Lung (tissue), 12 donors: ENCODE measurements around the gene ANKS1B. TPM values are rescaled to one million over a fixed set of nuclear protein-coding genes. Genes with fewer than 3 reads are reported as not detected.

Experiments used
- ATAC-seq: fragments of 200-7000 bp; cut with Tn5 transposase; one replicate; pipeline ENCODE4 v1.9.1; 2020; ENCODE audit warnings: moderate number of reproducible peaks; ENCODE audit not compliant: insufficient read depth, low FRiP score
- DNase-seq, 3 donors: peaks; one replicate each; pipeline ENCODE4 v3.0.0-alpha.2; 2013 to 2017
- H3K27ac ChIP-seq, 2 donors: one replicate each; pipeline ENCODE4 v1.5.1; 2013; ENCODE audit warnings: mild to moderate bottlenecking in 2 of 2, moderate library complexity in 2 of 2, control low read depth in 1 of 2, inconsistent platforms in 1 of 2, low read depth in 1 of 2, low read length in 1 of 2
- H3K27me3 ChIP-seq, 3 donors: one replicate each; pipeline ENCODE4 v1.5.1; 2013; ENCODE audit warnings: low read length in 2 of 3; ENCODE audit not compliant: control insufficient read depth in 3 of 3, insufficient read depth in 3 of 3
- H3K36me3 ChIP-seq, 4 donors: one replicate each; pipeline ENCODE4 v1.5.1; 2013; ENCODE audit warnings: low read length in 4 of 4, mild to moderate bottlenecking in 1 of 4, moderate library complexity in 1 of 4; ENCODE audit not compliant: control insufficient read depth in 4 of 4, insufficient read depth in 4 of 4
- H3K4me1 ChIP-seq, 5 donors: one replicate each; pipeline ENCODE4 v1.5.1; 2013; ENCODE audit warnings: low read length in 5 of 5, mild to moderate bottlenecking in 2 of 5, moderate library complexity in 1 of 5; ENCODE audit not compliant: control insufficient read depth in 5 of 5, insufficient read depth in 5 of 5
- H3K4me3 ChIP-seq: one replicate; pipeline ENCODE4 v1.5.1; 2013; ENCODE audit warnings: mild to moderate bottlenecking, control low read depth, moderate library complexity
- H3K9ac ChIP-seq, 2 donors: one replicate each; pipeline ENCODE4 v1.5.1; 2013; ENCODE audit warnings: low read length in 2 of 2, control low read depth in 1 of 2; ENCODE audit not compliant: insufficient read depth in 1 of 2
- H3K9me3 ChIP-seq, 4 donors: one replicate each; pipeline ENCODE4 v1.5.1; 2013; ENCODE audit warnings: low read length in 3 of 4, mild to moderate bottlenecking in 1 of 4, moderate library complexity in 1 of 4; ENCODE audit not compliant: control insufficient read depth in 4 of 4, insufficient read depth in 3 of 4
- CTCF ChIP-seq: IDR thresholded peaks from 2 replicates; pipeline ENCODE4 v1.5.1; 2012; ENCODE audit warnings: mild to moderate bottlenecking; ENCODE audit errors: control extremely low read depth, extremely low read depth
- WGBS, 2 donors: extraction: QIAGEN DNeasy Blood & Tissue Kit; methylation state at CpG; one replicate each; pipeline ENCODE4 v1.1.7; 2013; 5-methylcytosine and 5-hydroxymethylcytosine counted together
- polyA plus RNA-seq, 2 donors: library from polyadenylated mRNA; stranded (reverse); fragments of 200-250 nt; gene quantifications; one replicate each; pipeline ENCODE4 v1.2.1, GENCODE V29; 2013
- total RNA-seq, 2 donors: library from RNA; depleted of rRNA in 1 of 2; stranded (reverse); fragments of >200 nt in 1 of 2; gene quantifications; one replicate each; pipeline ENCODE4 v1.2.1, GENCODE V29; 2014 to 2021
- donor health status: control.
- donor health status: control.
- donor health status: Bipolar disorder and iron deficiency.
- donor health status: healthy.
- donor health status: DM: yes; HTN: yes; CAD: no.

The ANKS1B gene
- total and polyA plus RNA-seq, 4 donors, result 0.32 to 10.3 (median 3.7) TPM

GRCh38 chr12:99960311-99960710 lies 24.4 kb downstream of the ANKS1B start:
- TF ChIP-seq CTCF, result no peak
- Histone ChIP-seq H3K9me3 (no peaks in the 10 kb centered on the region), H3K9ac (no peak overlapping the region), H3K27me3 (no peaks in the 10 kb centered on the region), H3K4me3 (no peak overlapping the region), H3K36me3 (no peaks in the 10 kb centered on the region), H3K27ac (peak overlapping the region in 1 of 2 donors; percentile 40), H3K4me1 (peaks cover 0 to 20% (median 6%) of the 10 kb centered on the region in 5 donors)
- DNase-seq (peak in 2 of 3 donors; percentile 52 to 58), ATAC-seq (no peak)
- 51 to 61% methylated on average over 3 of the region's 3 CpGs for WGBS, 2 donors

- 30 to 40% methylated on average over 4 of the region's 4 CpGs for WGBS, 2 donors
- peak in 2 of 3 donors; percentile 32 to 38 for DNase-seq
- Histone ChIP-seq H3K36me3 (no peaks in the 10 kb centered on the region), H3K27me3 (no peaks in the 10 kb centered on the region), H3K4me1 (peaks cover 0 to 20% (median 4%) of the 10 kb centered on the region in 5 donors), H3K9me3 (no peaks in the 10 kb centered on the region), H3K4me3 (no peak overlapping the region), H3K27ac (no peak overlapping the region), H3K9ac (no peak overlapping the region)
- TF ChIP-seq CTCF, result no peak
- ATAC-seq, result peak; percentile 31
Measured at GRCh38 chr12:99959549-99960170, 25.1 kb downstream of the ANKS1B start.

- ATAC-seq, result no peak
- Histone ChIP-seq H3K9me3 (no peaks in the 10 kb centered on the region), H3K9ac (no peak overlapping the region), H3K27me3 (no peaks in the 10 kb centered on the region), H3K4me3 (no peak overlapping the region), H3K4me1 (peaks cover 0 to 16% (median 3%) of the 10 kb centered on the region in 5 donors), H3K36me3 (no peaks in the 10 kb centered on the region), H3K27ac (no peak overlapping the region)
- no peak for TF ChIP-seq CTCF
- 43 to 57% methylated on average over 4 of the region's 4 CpGs for WGBS, 2 donors
- no peak for DNase-seq
Measured at GRCh38 chr12:99957866-99958466, 26.8 kb downstream of the ANKS1B start.
